ENCODE results near the gene FAM110C.
"Not testable (repeated sequence)": the region's sequence is repeated elsewhere in the genome, so short reads cannot be mapped to it uniquely, and the experiment has no call there.

- not testable (repeated sequence) for TF ChIP-seq CSDC2 (CRISPR knock-in tag; IDR thresholded peaks at IDR 0.05); ARNTL (CRISPR knock-in tag; IDR thresholded peaks at IDR 0.05; ENCODE audit: borderline replicate concordance, low read depth); ZNF565 (CRISPR knock-in tag; conservative IDR thresholded peaks at IDR 0.05; ENCODE audit: low read depth); CREB5 (CRISPR knock-in tag; IDR thresholded peaks at IDR 0.05; ENCODE audit: low read depth)
These were observed 24.1 kb downstream of the FAM110C start for GRCh38 chr2:22244-22643.

Measured in SK-N-SH treated with all-trans-retinoic acid at 6 μM for 48 hours (cell line).